ENCODE results near the gene DIS3L2.
A peak's percentile ranks its signal among the peaks of the same experiment; 100 is the strongest.
"Not testable (repeated sequence)": the region's sequence is repeated elsewhere in the genome, so short reads cannot be mapped to it uniquely, and the experiment has no call there.

The DIS3L2 gene

GRCh38 chr2:232381204-232382031, 419.9 kb downstream of the DIS3L2 start:
- not testable (repeated sequence) for DNase-seq (ENCODE audit: low read depth, low spot score)

- no peak for DNase-seq (ENCODE audit: low read depth, low spot score)
Measured at GRCh38 chr2:232382331-232383225, 421.1 kb downstream of the DIS3L2 start.

- DNase-seq (ENCODE audit: low read depth, low spot score): no peak
Measured at GRCh38 chr2:232384466-232384865, 423.0 kb downstream of the DIS3L2 start.

- not testable (repeated sequence) for DNase-seq (ENCODE audit: low read depth, low spot score)
Measured at GRCh38 chr2:232385058-232385457, 423.5 kb downstream of the DIS3L2 start.

- peak; percentile 95 for DNase-seq (ENCODE audit: low read depth, low spot score)
Measured at GRCh38 chr2:232385660-232386489, 424.4 kb downstream of the DIS3L2 start.

GRCh38 chr2:232386490-232386739, 424.9 kb downstream of the DIS3L2 start:
- no peak for DNase-seq (ENCODE audit: low read depth, low spot score)
